ENCODE results near the gene SLC6A7. TPM values are rescaled to one million over a fixed set of nuclear protein-coding genes. Genes with fewer than 3 reads are reported as not detected.
"Not testable (repeated sequence)": the region's sequence is repeated elsewhere in the genome, so short reads cannot be mapped to it uniquely, and the experiment has no call there.

SLC6A7 gene
- total RNA-seq, 1 donor from 2014 or later = not detected

- H3K4me3 Mint-ChIP-seq (ENCODE audit: unreplicated experiment) = no peak overlapping the region
- H3K27me3 Mint-ChIP-seq (ENCODE audit: unreplicated experiment) = peaks cover 6% of the 10 kb centered on the region
- DNase-seq (ENCODE audit: low spot score) = no peak
- TF ChIP-seq, protein P1, sequence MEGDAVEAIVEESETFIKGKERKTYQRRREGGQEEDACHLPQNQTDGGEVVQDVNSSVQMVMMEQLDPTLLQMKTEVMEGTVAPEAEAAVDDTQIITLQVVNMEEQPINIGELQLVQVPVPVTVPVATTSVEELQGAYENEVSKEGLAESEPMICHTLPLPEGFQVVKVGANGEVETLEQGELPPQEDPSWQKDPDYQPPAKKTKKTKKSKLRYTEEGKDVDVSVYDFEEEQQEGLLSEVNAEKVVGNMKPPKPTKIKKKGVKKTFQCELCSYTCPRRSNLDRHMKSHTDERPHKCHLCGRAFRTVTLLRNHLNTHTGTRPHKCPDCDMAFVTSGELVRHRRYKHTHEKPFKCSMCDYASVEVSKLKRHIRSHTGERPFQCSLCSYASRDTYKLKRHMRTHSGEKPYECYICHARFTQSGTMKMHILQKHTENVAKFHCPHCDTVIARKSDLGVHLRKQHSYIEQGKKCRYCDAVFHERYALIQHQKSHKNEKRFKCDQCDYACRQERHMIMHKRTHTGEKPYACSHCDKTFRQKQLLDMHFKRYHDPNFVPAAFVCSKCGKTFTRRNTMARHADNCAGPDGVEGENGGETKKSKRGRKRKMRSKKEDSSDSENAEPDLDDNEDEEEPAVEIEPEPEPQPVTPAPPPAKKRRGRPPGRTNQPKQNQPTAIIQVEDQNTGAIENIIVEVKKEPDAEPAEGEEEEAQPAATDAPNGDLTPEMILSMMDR (IDR thresholded peaks at IDR 0.05; ENCODE audit: unreplicated experiment) = no peak
- no peak overlapping the region for H3K27ac Mint-ChIP-seq (ENCODE audit: unreplicated experiment)
- no peaks in the 10 kb centered on the region for H3K9me3 Mint-ChIP-seq (ENCODE audit: unreplicated experiment)
- peaks cover 2% of the 10 kb centered on the region for H3K4me1 Mint-ChIP-seq (ENCODE audit: unreplicated experiment)
- no peaks in the 10 kb centered on the region for H3K36me3 Mint-ChIP-seq (ENCODE audit: low read depth, unreplicated experiment)
Observed at GRCh38 chr5:150229571-150229970, 39.7 kb downstream of the SLC6A7 start.

DNA sequence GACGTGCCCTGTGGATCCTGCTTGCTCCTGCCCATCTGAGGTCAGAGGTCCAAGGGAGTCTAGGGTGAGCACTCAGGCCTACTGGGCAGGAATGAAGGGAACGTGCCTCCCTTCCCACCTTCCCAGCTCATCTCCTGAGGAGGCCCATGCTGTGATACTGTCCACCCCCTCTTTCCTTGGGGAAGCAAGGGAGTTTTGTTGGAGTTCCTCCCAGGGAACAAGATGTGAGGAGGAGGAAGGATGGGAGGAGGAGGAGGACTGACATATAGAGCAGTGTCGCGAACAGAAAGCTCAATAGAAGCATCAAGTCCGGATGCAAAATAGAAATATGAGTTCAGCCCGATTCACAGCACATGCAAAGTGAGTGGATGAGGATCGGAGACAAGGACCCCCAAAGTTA lies 41.0 kb downstream of the SLC6A7 start:
- DNase-seq (ENCODE audit: low spot score) = no peak
- no peak overlapping the region for H3K27ac Mint-ChIP-seq (ENCODE audit: unreplicated experiment)
- no peaks in the 10 kb centered on the region for H3K36me3 Mint-ChIP-seq (ENCODE audit: low read depth, unreplicated experiment)
- H3K4me1 Mint-ChIP-seq (ENCODE audit: unreplicated experiment) = peaks cover 13% of the 10 kb centered on the region
- H3K27me3 Mint-ChIP-seq (ENCODE audit: unreplicated experiment) = peaks cover 7% of the 10 kb centered on the region
- H3K9me3 Mint-ChIP-seq (ENCODE audit: unreplicated experiment) = no peaks in the 10 kb centered on the region
- TF ChIP-seq, protein P1 (IDR thresholded peaks at IDR 0.05; ENCODE audit: unreplicated experiment) = no peak
- no peak overlapping the region for H3K4me3 Mint-ChIP-seq (ENCODE audit: unreplicated experiment)

DNA sequence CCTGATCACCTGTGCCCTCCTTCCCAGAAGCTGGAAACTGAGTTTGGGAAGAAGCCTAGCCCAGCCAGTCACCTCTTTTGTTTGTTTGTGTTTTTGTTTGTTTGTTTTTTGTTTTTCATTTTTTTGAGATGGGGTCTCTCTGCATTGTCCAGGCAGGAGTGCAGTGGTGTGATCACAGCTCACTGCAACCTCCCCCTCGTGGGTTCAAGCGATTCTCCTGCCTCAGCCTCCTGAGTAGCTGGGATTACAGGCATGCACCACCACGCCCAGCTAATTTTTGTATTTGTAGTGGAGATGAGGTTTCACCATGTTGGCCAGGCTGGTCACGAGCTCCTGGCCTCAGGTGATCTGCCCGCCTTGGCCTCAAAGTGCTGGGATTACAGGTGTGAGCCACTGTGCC lies 43.8 kb downstream of the SLC6A7 start:
- DNase-seq (ENCODE audit: low spot score); H3K9me3 Mint-ChIP-seq (ENCODE audit: unreplicated experiment); H3K27ac Mint-ChIP-seq (ENCODE audit: unreplicated experiment); H3K27me3 Mint-ChIP-seq (ENCODE audit: unreplicated experiment); H3K4me3 Mint-ChIP-seq (ENCODE audit: unreplicated experiment); H3K36me3 Mint-ChIP-seq (ENCODE audit: low read depth, unreplicated experiment): not testable (repeated sequence)
- peaks cover 13% of the 10 kb centered on the region for H3K4me1 Mint-ChIP-seq (ENCODE audit: unreplicated experiment)

DNA sequence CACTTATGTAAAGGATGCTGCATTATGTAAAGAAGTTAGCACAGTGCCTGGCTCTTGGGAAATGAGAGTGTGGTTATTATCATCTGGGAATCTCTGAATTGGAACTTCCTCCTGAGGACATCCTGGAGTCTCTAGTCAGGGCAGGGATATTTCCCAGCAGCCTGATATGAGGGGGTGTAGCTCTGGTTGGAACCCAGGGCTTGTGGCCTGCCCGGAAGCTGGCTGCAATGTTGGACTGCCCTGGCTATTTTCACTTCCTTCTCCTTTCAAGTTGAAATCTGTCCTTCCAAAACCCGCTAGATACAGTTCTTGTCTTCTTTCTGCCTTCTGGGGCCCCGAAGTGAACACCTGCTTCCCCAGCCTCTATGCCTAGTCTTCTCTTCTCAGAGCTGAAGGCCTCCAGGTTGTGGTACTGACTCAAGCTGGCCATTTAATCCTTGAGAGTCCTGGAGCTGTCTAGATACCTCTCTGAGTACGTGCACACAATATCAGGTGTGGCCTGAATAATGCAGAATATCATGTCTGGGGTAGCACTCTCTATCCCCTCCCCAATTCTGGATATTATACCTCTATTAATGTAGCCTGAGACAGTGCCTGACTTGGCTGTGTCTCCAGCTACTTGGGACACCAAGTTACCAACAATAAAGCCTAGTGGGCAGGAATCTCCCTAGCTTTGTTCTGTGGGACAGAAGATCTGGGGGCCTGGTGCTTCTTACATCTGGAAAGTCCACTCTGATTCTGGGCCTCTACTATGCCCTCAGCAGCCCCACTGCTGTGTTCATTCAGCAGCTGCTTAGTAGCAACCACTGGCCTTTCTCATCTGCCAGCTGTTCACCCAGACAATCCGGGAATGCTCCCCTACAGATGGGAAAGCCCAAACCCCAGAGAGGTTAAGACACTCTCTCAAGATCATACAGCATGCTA lies 45.0 kb downstream of the SLC6A7 start:
- H3K36me3 Mint-ChIP-seq (ENCODE audit: low read depth, unreplicated experiment) = no peaks in the 10 kb centered on the region
- TF ChIP-seq, protein P1 (IDR thresholded peaks at IDR 0.05; ENCODE audit: unreplicated experiment) = no peak
- H3K4me3 Mint-ChIP-seq (ENCODE audit: unreplicated experiment) = no peak overlapping the region
- H3K4me1 Mint-ChIP-seq (ENCODE audit: unreplicated experiment) = peaks cover 13% of the 10 kb centered on the region
- H3K27ac Mint-ChIP-seq (ENCODE audit: unreplicated experiment) = no peak overlapping the region
- H3K9me3 Mint-ChIP-seq (ENCODE audit: unreplicated experiment) = no peaks in the 10 kb centered on the region
- peaks cover 2% of the 10 kb centered on the region for H3K27me3 Mint-ChIP-seq (ENCODE audit: unreplicated experiment)
- no peak for DNase-seq (ENCODE audit: low spot score)

GRCh38 chr5:150235500-150235854 lies 45.6 kb downstream of the SLC6A7 start:
- no peak overlapping the region for H3K27ac Mint-ChIP-seq (ENCODE audit: unreplicated experiment)

More at GRCh38 chr5:150235500-150235854, 45.6 kb downstream of the SLC6A7 start:
- H3K4me3 Mint-ChIP-seq (ENCODE audit: unreplicated experiment) = no peak overlapping the region
- H3K27me3 Mint-ChIP-seq (ENCODE audit: unreplicated experiment) = peaks cover 2% of the 10 kb centered on the region
- TF ChIP-seq, protein P1 (IDR thresholded peaks at IDR 0.05; ENCODE audit: unreplicated experiment) = no peak
- no peak for DNase-seq (ENCODE audit: low spot score)
- H3K4me1 Mint-ChIP-seq (ENCODE audit: unreplicated experiment) = peaks cover 13% of the 10 kb centered on the region
- no peaks in the 10 kb centered on the region for H3K9me3 Mint-ChIP-seq (ENCODE audit: unreplicated experiment)
- H3K36me3 Mint-ChIP-seq (ENCODE audit: low read depth, unreplicated experiment) = no peaks in the 10 kb centered on the region

Data from endothelial cell (in vitro differentiated cells).